ENCODE results near the gene R3HDM4.

The R3HDM4 gene

GRCh38 chr19:879711-880438 is 33.1 kb downstream of the R3HDM4 start:
- no peak for TF ChIP-seq CTCF (IDR thresholded peaks at IDR 0.05)

- no peak for TF ChIP-seq CTCF (IDR thresholded peaks at IDR 0.05)
Observed at GRCh38 chr19:876780-877314, 36.2 kb downstream of the R3HDM4 start.

GRCh38 chr19:876089-876488 is 36.9 kb downstream of the R3HDM4 start:
- TF ChIP-seq CTCF (IDR thresholded peaks at IDR 0.05), result no peak

- no peak for TF ChIP-seq CTCF (IDR thresholded peaks at IDR 0.05)
Observed at GRCh38 chr19:875265-875879, 37.6 kb downstream of the R3HDM4 start.

- no peak for TF ChIP-seq CTCF (IDR thresholded peaks at IDR 0.05)
Observed at GRCh38 chr19:873561-874041, 39.4 kb downstream of the R3HDM4 start.

GRCh38 chr19:873084-873483 is 39.9 kb downstream of the R3HDM4 start:
- TF ChIP-seq CTCF (IDR thresholded peaks at IDR 0.05), result no peak

GRCh38 chr19:872266-872951 is 40.6 kb downstream of the R3HDM4 start:
- no peak for TF ChIP-seq CTCF (IDR thresholded peaks at IDR 0.05)
